Lower lobe of right lung (tissue), 2 donors: ENCODE measurements around the gene DPEP1. TPM values are rescaled to one million over a fixed set of nuclear protein-coding genes. Genes with fewer than 3 reads are reported as not detected.
A peak's percentile ranks its signal among the peaks of the same experiment; 100 is the strongest.

Experiments used
- ATAC-seq, 2 donors: fragments of 200-7000 bp; cut with Tn5 transposase; one replicate each; pipeline ENCODE4 v1.9.1; 2020 to 2022; ENCODE audit warnings: mild to moderate bottlenecking in 2 of 2, moderate library complexity in 2 of 2
- DNase-seq: peaks from one replicate; pipeline ENCODE4 v3.0.0-alpha.2; 2020
- H3K27ac ChIP-seq: fragments of 200-600 bp; one replicate; pipeline ENCODE4 v1.8.0; 2022
- H3K27me3 ChIP-seq: fragments of 200-600 bp; one replicate; pipeline ENCODE4 v1.8.0; 2022; ENCODE audit warnings: low read depth
- H3K36me3 ChIP-seq: fragments of 200-600 bp; one replicate; pipeline ENCODE4 v1.8.0; 2022; ENCODE audit warnings: mild to moderate bottlenecking
- H3K4me1 ChIP-seq: fragments of 200-600 bp; one replicate; pipeline ENCODE4 v1.8.0; 2022
- H3K4me3 ChIP-seq: fragments of 200-600 bp; one replicate; pipeline ENCODE4 v1.8.0; 2022; ENCODE audit warnings: mild to moderate bottlenecking
- H3K9me3 ChIP-seq: fragments of 200-600 bp; one replicate; pipeline ENCODE4 v1.8.0; 2022
- intact Hi-C: fragments of 100-400 bp; cut with DNase I; formaldehyde crosslinking; loops from one replicate; pipeline ENCODE4 v1.11.0; 2022
- total RNA-seq: library from RNA; stranded (reverse); fragmentation: NEBNext Ultra II Directional; extraction: Animal tissue kit (Norgen Biotek cat#: 25700); gene quantifications from one replicate; pipeline ENCODE4 v1.2.1, GENCODE V29; 2021
- TF ChIP-seq, protein P1 (sequence below): fragments of 200-600 bp; IDR thresholded peaks from one replicate; pipeline ENCODE4 v1.8.0; 2022; ENCODE audit warnings: antibody characterized with exemption, mild to moderate bottlenecking
- donor health status: DM: no; HTN: yes; CAD: no; lungs with severe emphysema.

Gene DPEP1
- total RNA-seq, 1 donor from 2014 or later: 0.59 TPM

- TF ChIP-seq, protein P1, sequence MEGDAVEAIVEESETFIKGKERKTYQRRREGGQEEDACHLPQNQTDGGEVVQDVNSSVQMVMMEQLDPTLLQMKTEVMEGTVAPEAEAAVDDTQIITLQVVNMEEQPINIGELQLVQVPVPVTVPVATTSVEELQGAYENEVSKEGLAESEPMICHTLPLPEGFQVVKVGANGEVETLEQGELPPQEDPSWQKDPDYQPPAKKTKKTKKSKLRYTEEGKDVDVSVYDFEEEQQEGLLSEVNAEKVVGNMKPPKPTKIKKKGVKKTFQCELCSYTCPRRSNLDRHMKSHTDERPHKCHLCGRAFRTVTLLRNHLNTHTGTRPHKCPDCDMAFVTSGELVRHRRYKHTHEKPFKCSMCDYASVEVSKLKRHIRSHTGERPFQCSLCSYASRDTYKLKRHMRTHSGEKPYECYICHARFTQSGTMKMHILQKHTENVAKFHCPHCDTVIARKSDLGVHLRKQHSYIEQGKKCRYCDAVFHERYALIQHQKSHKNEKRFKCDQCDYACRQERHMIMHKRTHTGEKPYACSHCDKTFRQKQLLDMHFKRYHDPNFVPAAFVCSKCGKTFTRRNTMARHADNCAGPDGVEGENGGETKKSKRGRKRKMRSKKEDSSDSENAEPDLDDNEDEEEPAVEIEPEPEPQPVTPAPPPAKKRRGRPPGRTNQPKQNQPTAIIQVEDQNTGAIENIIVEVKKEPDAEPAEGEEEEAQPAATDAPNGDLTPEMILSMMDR: no peak
Observed at GRCh38 chr16:89602952-89603590, 10.4 kb upstream of the DPEP1 start.

GRCh38 chr16:89604764-89605163, 8.7 kb upstream of the DPEP1 start:
- H3K9me3 ChIP-seq: no peaks in the 10 kb centered on the region
- DNase-seq (no peak), ATAC-seq (no peak)
- no peaks in the 10 kb centered on the region for H3K36me3 ChIP-seq
- H3K27me3 ChIP-seq: no peaks in the 10 kb centered on the region
- intact Hi-C loops: no loop called here
- no peak overlapping the region for H3K4me3 ChIP-seq
- TF ChIP-seq, protein P1: no peak
- peaks cover 12% of the 10 kb centered on the region for H3K4me1 ChIP-seq
- no peak overlapping the region for H3K27ac ChIP-seq

More at GRCh38 chr16:89602952-89603590, 10.4 kb upstream of the DPEP1 start:
- DNase-seq (no peak), ATAC-seq (peak in 1 of 2 donors; percentile 10)
- Histone ChIP-seq H3K27me3 (no peaks in the 10 kb centered on the region), H3K4me1 (peaks cover 12% of the 10 kb centered on the region), H3K27ac (no peak overlapping the region), H3K4me3 (no peak overlapping the region), H3K36me3 (no peaks in the 10 kb centered on the region), H3K9me3 (no peaks in the 10 kb centered on the region)
- intact Hi-C loops: no loop called here

- no peak overlapping the region for H3K4me3 ChIP-seq
- no peaks in the 10 kb centered on the region for H3K36me3 ChIP-seq
- H3K27me3 ChIP-seq: no peaks in the 10 kb centered on the region
- peak in 1 of 2 donors; percentile 4 for ATAC-seq
- intact Hi-C loops: no loop called here
- H3K4me1 ChIP-seq: peaks cover 12% of the 10 kb centered on the region
- no peak for DNase-seq
- no peaks in the 10 kb centered on the region for H3K9me3 ChIP-seq
- TF ChIP-seq, protein P1: no peak
- H3K27ac ChIP-seq: no peak overlapping the region
Observed at GRCh38 chr16:89605186-89605970, 8.1 kb upstream of the DPEP1 start.

GRCh38 chr16:89606006-89606405, 7.4 kb upstream of the DPEP1 start:
- intact Hi-C loops: no loop called here
- ATAC-seq: no peak

DNA sequence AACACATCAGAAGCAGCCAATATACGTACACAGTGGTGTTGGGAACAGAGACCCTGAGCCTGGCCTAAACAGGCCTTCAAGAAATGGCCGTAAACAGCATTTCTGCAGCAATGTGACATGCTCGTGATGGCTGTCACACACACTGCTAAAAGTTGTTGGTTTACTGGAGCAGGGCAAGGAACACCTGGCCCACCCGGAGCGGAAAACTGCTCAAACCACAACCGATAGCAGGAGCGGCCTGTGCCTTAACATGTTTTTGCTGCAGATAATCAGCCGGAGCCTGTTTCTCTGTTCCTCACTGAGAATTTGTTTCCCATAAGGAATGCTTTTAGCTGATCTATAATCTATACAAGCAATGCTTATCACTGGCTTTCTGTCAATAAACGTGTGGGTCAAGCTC, 6.0 kb upstream of the DPEP1 start:
- peaks cover 6% of the 10 kb centered on the region for H3K4me1 ChIP-seq
- H3K4me3 ChIP-seq: no peak overlapping the region
- no peak for DNase-seq
- no peak for ATAC-seq
- H3K36me3 ChIP-seq: no peaks in the 10 kb centered on the region
- H3K27me3 ChIP-seq: no peaks in the 10 kb centered on the region
- TF ChIP-seq, protein P1: no peak
- H3K27ac ChIP-seq: no peak overlapping the region
- intact Hi-C loops: no loop called here
- no peaks in the 10 kb centered on the region for H3K9me3 ChIP-seq

More at GRCh38 chr16:89606006-89606405, 7.4 kb upstream of the DPEP1 start:
- no peaks in the 10 kb centered on the region for H3K36me3 ChIP-seq
- no peak overlapping the region for H3K27ac ChIP-seq
- no peak for DNase-seq
- H3K9me3 ChIP-seq: no peaks in the 10 kb centered on the region
- no peaks in the 10 kb centered on the region for H3K27me3 ChIP-seq
- H3K4me1 ChIP-seq: peaks cover 12% of the 10 kb centered on the region
- TF ChIP-seq, protein P1: no peak
- no peak overlapping the region for H3K4me3 ChIP-seq
